Thoracic aorta (tissue), 2 donors: ENCODE measurements around the gene LENG9. TPM values are rescaled to one million over a fixed set of nuclear protein-coding genes. Genes with fewer than 3 reads are reported as not detected.
"Not testable (repeated sequence)": the region's sequence is repeated elsewhere in the genome, so short reads cannot be mapped to it uniquely, and the experiment has no call there.

ENCODE experiments used
- ATAC-seq: fragments of 150-250 bp; one replicate; pipeline ENCODE4 v1.8.0; 2017; ENCODE audit warnings: low read depth; ENCODE audit not compliant: insufficient number of reproducible peaks, low FRiP score
- DNase-seq: peaks from one replicate; pipeline ENCODE4 v3.0.0-alpha.2; 2020; ENCODE audit warnings: low spot score
- H3K27ac ChIP-seq, 2 donors: fragments of 200-600 bp; sonication (generic); 1 replicate in 1 of 2; 2 replicates in 1 of 2; pipeline ENCODE4 v1.5.1; 2016; ENCODE audit warnings: mild to moderate bottlenecking in 2 of 2, moderate library complexity in 2 of 2
- H3K27me3 ChIP-seq: fragments of 200-600 bp; sonication (generic); replicated peaks from 2 replicates; pipeline ENCODE4 v1.6.0; 2016; ENCODE audit warnings: mild to moderate bottlenecking; ENCODE audit not compliant: insufficient read depth
- H3K36me3 ChIP-seq: fragments of 200-600 bp; sonication (generic); one replicate; pipeline ENCODE4 v1.5.1; 2016
- H3K4me1 ChIP-seq, 2 donors: fragments of 200-600 bp; sonication (generic); 1 replicate in 1 of 2; 2 replicates in 1 of 2; pipeline versions ENCODE4 v1.5.1 to v1.6.0; 2016; ENCODE audit warnings: low read depth in 2 of 2, mild to moderate bottlenecking in 1 of 2; ENCODE audit not compliant: control insufficient read depth in 1 of 2
- H3K4me3 ChIP-seq: fragments of 200-600 bp; sonication (generic); 2 replicates; pipeline ENCODE4 v1.5.1; 2016; ENCODE audit warnings: mild to moderate bottlenecking
- H3K9me3 ChIP-seq: fragments of 200-600 bp; sonication (generic); 2 replicates; pipeline ENCODE4 v1.5.1; 2016
- total RNA-seq, 2 donors: library from RNA; depleted of rRNA; stranded (reverse); fragments of >200 nt; gene quantifications; one replicate each; pipeline versions ENCODE4 v1.1.0 to v1.2.3, GENCODE V29; 2016
- TF ChIP-seq, protein P1 (sequence below): fragments of 200-600 bp; sonication (generic); IDR thresholded peaks from one replicate; pipeline ENCODE4 v1.5.1; 2019; ENCODE audit warnings: antibody characterized with exemption

Gene LENG9
- total RNA-seq, 2 donors from 2014 or later: 8.5 to 14.4 TPM

DNA sequence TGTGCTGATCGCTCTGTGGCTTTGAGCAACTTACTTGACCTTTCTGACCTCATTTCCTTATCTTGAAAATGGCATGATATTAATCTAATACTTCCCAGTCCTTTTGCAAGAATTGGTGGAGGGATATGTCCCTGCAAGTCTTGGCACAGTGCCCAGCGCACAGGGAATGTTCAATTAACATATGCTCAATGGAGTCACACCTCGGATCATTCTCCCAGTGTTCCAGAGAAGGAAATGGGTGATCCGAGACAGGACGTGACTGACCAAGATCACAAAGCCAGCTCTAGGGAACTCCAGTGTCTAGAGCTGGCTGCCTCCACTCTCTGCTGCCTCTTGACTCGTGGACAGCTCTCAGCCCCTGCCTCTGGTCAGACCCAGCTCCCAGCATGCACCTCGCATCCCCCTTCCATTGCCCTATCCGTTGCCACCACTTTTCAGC lies 5.9 kb upstream of the LENG9 start:
- no peak overlapping the region for H3K27ac ChIP-seq
- H3K36me3 ChIP-seq: no peaks in the 10 kb centered on the region

DNA sequence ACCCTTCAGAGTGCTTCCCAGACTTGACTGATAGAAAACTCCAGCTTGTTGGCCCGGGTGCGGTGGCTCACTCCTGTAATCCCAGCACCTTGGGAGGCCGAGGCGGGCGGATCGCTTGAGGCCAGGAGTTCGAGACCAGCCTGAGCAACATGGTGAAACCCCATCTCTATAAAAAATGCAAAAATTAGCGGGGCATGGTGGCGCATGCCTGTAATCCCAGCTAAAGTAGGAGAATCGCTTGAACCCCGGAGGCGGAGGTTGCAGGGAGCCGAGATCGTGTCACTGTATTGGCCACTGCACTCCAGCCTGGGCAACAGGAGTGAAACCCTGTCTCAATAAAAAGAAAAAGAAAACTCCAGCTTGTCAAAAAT lies 2.5 kb upstream of the LENG9 start:
- not testable (repeated sequence) for H3K27me3 ChIP-seq, H3K27ac ChIP-seq, H3K4me3 ChIP-seq, DNase-seq, H3K9me3 ChIP-seq, ATAC-seq
- Histone ChIP-seq H3K36me3 (peaks cover 12% of the 10 kb centered on the region), H3K4me1 (peaks cover 9 to 36% of the 10 kb centered on the region in 2 donors)

More for the DNA sequence above, 5.9 kb upstream of the LENG9 start:
- H3K9me3 ChIP-seq: no peaks in the 10 kb centered on the region
- no peak overlapping the region for H3K4me3 ChIP-seq
- TF ChIP-seq, protein P1, sequence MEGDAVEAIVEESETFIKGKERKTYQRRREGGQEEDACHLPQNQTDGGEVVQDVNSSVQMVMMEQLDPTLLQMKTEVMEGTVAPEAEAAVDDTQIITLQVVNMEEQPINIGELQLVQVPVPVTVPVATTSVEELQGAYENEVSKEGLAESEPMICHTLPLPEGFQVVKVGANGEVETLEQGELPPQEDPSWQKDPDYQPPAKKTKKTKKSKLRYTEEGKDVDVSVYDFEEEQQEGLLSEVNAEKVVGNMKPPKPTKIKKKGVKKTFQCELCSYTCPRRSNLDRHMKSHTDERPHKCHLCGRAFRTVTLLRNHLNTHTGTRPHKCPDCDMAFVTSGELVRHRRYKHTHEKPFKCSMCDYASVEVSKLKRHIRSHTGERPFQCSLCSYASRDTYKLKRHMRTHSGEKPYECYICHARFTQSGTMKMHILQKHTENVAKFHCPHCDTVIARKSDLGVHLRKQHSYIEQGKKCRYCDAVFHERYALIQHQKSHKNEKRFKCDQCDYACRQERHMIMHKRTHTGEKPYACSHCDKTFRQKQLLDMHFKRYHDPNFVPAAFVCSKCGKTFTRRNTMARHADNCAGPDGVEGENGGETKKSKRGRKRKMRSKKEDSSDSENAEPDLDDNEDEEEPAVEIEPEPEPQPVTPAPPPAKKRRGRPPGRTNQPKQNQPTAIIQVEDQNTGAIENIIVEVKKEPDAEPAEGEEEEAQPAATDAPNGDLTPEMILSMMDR: no peak
- H3K4me1 ChIP-seq: peaks cover 3 to 28% of the 10 kb centered on the region in 2 donors
- no peaks in the 10 kb centered on the region for H3K27me3 ChIP-seq
- DNase-seq (no peak), ATAC-seq (no peak)

DNA sequence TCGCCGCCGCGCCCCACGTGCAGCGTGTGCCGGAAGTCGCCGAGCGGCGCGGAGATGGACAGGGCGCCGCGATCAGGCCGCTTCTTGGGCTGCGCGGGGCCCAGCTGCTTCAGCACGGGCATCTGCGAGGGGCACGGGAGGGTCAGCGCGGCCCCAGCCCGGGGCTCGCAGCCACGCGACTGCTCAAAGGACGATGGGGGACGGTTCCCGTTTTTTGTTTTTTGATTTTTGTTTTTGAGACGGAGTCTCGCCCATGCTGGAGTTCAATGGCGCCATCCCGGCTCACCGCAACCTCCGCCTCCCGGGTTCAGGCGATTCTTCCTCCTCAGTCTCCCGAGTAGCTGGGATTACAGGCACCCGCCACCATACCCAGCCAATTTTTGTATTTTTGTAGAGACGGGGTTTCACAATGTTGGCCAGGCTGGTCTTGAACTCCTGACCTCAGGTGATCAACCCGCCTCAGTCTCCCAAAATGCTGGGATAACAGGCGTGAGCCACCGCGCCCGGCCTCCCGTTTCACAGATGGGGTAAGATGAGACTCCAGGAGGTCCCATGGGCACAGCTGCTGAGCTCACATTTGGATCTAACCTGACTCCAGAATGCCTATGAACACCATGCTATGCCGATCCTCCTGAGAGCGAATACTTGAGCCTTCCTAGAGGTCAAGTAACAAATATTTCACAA lies 2.0 kb upstream of the LENG9 start:
- no peak overlapping the region for H3K4me3 ChIP-seq
- no peak overlapping the region for H3K27ac ChIP-seq
- H3K4me1 ChIP-seq: peaks cover 9 to 31% of the 10 kb centered on the region in 2 donors
- no peak for DNase-seq
- peaks cover 17% of the 10 kb centered on the region for H3K36me3 ChIP-seq
- TF ChIP-seq, protein P1: no peak
- no peak for ATAC-seq
- no peaks in the 10 kb centered on the region for H3K27me3 ChIP-seq
- no peaks in the 10 kb centered on the region for H3K9me3 ChIP-seq

DNA sequence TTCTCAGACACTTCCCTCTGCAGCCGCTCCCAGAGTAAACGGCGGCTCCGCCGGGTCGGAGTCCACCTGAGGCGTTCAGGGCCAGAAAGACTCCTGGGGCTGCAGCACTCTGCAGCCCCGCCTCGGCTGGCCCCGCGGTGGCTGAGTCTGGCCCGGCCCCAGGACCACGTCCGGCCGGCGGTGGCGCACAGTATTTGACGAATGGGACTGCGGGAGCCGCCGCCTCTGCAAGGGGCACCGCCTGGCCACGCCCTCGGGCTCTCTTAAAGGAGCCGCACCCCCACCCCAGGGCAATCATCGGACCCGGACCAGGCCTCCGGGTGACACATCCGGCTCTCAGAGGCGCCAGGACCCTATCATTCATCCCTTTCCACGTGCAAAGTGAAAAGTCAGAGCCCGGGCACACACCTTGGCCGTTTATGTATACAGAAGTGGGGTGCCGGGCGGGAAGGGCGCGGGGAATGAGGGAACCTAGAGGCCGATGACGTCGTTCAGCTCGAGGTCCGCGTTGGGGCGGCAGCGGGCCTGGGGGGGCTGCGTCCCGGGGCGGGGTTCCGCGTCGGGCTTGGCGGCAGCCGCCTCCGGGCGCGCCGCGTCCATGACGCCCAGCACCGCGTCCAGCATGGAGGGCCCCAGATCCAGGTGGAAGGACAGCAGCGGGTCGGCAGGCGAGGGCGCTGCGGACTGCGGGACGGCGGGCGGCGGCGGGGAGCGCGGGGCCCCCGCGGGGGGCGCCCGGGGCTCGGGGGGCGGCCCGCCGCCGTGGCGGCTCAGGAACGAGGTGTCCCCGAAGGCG lies 1.2 kb upstream of the LENG9 start:
- DNase-seq (peak; percentile 74), ATAC-seq (peak; percentile 58)
- no peaks in the 10 kb centered on the region for H3K9me3 ChIP-seq
- H3K4me1 ChIP-seq: peaks cover 9 to 24% of the 10 kb centered on the region in 2 donors
- H3K36me3 ChIP-seq: peaks cover 23% of the 10 kb centered on the region
- no peaks in the 10 kb centered on the region for H3K27me3 ChIP-seq
- H3K4me3 ChIP-seq: peak overlapping the region; percentile 75
- TF ChIP-seq, protein P1: no peak
- peak overlapping the region; percentile 96 to 97 for H3K27ac ChIP-seq

DNA sequence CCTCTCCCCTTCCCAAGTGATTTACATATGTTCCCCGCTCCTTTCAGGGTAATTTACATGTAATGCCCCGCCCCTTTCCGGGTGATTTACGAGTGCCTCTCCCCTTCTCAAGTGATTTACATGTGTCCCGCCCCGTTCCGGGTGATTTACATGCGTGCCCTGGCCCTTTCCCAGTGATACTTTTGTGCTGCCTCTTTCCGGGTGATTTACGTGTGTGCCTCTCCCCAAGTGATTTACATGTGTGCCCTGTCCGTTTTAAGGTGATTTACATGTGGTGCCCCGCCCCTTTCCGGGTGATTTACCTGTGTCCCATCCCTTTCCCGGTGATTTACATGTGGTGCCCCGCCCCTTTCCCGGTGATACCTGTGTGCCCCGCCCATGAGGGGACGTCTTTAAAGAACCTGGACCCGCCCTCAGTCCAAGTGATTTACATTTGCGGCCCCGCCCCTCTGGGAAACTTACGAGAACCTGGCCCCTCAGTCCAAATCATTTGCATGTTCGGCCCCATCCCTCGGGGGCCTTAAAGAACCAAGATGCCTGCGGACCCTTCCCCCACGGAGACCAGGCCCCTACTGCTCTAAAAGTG lies 559 bp upstream of the LENG9 start:
- Histone ChIP-seq H3K27ac (peak overlapping the region; percentile 96 to 97), H3K36me3 (peaks cover 30% of the 10 kb centered on the region), H3K4me1 (peaks cover 9 to 23% of the 10 kb centered on the region in 2 donors), H3K9me3 (no peaks in the 10 kb centered on the region), H3K4me3 (peak overlapping the region; percentile 75), H3K27me3 (no peaks in the 10 kb centered on the region)
- peak; percentile 40 for ATAC-seq
- TF ChIP-seq, protein P1: no peak
- peak; percentile 75 for DNase-seq
